BE2C (cell line): ENCODE results near the gene WNT3.

Experiments used
- DNase-seq: peaks from one replicate; pipeline ENCODE4 v3.0.0-alpha.2; 2020
- H3K27me3 ChIP-seq: fragments of 250-450 bp; sonication (Bioruptor Pico); 2 replicates; pipeline ENCODE4 v1.5.1; 2020; ENCODE audit warnings: mild to moderate bottlenecking
- H3K36me3 ChIP-seq: fragments of 250-450 bp; sonication (Bioruptor Pico); 2 replicates; pipeline ENCODE4 v1.5.1; 2020; ENCODE audit warnings: mild to moderate bottlenecking
- H3K4me1 ChIP-seq: fragments of 250-450 bp; sonication (Bioruptor Pico); 2 replicates; pipeline ENCODE4 v1.5.1; 2020
- H3K4me3 ChIP-seq: 2 replicates; pipeline ENCODE4 v1.5.1; 2011; ENCODE audit warnings: low read depth, low read length
- H3K9me3 ChIP-seq: fragments of 250-450 bp; sonication (Bioruptor Pico); 2 replicates; pipeline ENCODE4 v1.5.1; 2020
- CTCF ChIP-seq: IDR thresholded peaks from 2 replicates; pipeline ENCODE4 v1.5.1; 2012; ENCODE audit warnings: mild to moderate bottlenecking, low read depth, low read length

WNT3 gene

DNA sequence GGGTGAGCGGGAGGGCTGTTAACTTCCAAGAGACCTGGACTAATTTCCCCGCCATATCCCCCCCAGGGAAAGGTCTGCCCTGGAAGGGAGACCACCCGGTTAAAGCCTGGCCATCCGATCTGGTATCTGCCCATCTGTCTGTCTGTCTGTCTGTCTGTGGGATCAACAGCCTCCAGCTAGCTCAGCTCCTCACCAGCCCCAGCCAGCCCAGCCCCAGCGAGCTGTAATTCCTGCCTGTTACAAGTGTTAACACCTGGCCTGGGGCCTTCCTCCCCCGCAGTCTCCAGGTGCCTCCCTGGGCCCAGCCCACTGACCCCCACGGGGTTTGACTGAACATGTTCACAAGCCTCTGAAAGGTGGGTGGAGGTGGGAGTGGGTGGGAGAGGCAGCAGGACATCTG, 4.0 kb downstream of the WNT3 start:
- Histone ChIP-seq H3K4me3 (no peak overlapping the region), H3K4me1 (no peaks in the 10 kb centered on the region; the same call in none of the 2 replicates), H3K27me3 (no peaks in the 10 kb centered on the region; the same call in 1 of the 2 replicates), H3K9me3 (no peaks in the 10 kb centered on the region), H3K36me3 (no peaks in the 10 kb centered on the region)
- DNase-seq: no peak
- no peak for TF ChIP-seq CTCF

- no peaks in the 10 kb centered on the region; the same call in none of the 2 replicates for H3K4me1 ChIP-seq
- no peaks in the 10 kb centered on the region for H3K27me3 ChIP-seq
- H3K4me3 ChIP-seq: no peak overlapping the region
- TF ChIP-seq CTCF: no peak
- H3K36me3 ChIP-seq: no peaks in the 10 kb centered on the region
- no peaks in the 10 kb centered on the region for H3K9me3 ChIP-seq
- no peak for DNase-seq
Observed at GRCh38 chr17:46813920-46814319, 4.6 kb downstream of the WNT3 start.

DNA sequence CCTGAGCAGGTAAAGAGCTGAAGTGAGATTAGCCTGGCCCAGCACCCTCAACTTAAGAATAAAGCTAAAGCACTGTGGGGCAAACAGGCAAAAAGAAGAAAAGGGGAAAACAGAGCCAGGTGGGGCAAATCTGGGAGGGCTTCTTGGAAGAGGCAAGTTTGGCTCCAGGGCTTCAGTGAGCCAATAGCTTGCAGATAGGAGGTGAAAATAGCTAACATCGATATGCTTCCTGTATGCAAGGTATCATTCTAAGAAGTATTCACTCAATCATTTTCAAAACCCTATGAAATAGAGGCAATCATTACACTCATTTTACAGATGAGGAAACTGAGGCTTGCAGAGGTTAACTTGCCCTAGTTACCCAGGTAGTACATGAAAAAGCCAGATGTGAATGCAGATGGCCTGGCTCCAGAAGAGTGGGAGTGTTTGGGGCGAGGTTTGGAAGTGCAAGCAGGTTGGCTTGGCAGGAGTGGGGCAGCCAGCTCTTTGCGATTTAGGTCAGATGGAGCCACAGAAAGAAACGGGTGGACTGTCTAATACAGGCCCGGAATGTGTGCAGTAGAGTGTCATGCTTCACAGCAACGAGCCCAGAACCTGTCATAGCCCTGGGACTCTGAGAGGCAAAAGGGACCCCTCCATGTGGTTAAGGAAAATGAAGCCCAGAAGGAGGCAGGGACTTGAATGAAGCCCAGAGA, 5.7 kb downstream of the WNT3 start:
- Histone ChIP-seq H3K27me3 (no peaks in the 10 kb centered on the region), H3K9me3 (no peaks in the 10 kb centered on the region), H3K4me1 (no peaks in the 10 kb centered on the region; the same call in 1 of the 2 replicates), H3K36me3 (no peaks in the 10 kb centered on the region), H3K4me3 (no peak overlapping the region)
- no peak for TF ChIP-seq CTCF
- no peak for DNase-seq

DNA sequence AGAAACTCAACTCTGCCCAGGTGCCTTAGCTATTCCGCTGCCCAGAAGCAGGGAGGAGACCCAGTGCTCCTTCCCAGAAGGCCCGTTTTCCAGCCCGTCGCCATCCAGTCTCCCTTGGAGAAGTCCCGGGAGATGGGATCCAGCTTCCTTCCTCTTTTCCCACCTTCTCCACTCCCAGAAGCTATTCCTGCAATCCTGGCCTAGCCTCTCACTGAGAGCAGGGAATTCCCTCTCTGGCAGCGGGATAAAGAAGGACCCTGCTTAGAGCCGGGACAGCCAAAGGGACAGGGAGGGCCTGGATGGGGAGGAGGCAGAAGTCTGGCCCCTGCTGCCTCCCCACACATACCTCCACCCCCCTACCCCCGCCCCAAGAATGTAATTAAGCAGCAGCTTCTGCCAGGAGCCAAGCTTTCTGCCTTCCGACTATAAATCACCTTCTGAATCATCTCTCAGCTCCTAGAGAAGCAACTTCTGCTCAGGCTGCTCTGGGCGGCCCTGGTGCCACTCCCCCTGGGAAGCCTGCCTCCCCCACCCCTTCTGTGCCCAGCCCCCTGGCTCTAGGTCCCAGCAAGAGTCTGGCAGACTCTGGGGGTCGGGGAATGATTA, 6.4 kb downstream of the WNT3 start:
- Histone ChIP-seq H3K4me1 (no peaks in the 10 kb centered on the region; the same call in 1 of the 2 replicates), H3K36me3 (no peaks in the 10 kb centered on the region), H3K27me3 (no peaks in the 10 kb centered on the region), H3K9me3 (no peaks in the 10 kb centered on the region), H3K4me3 (no peak overlapping the region)
- no peak for DNase-seq
- TF ChIP-seq CTCF: no peak

- DNase-seq: no peak
- no peak overlapping the region for H3K4me3 ChIP-seq
- H3K27me3 ChIP-seq: no peaks in the 10 kb centered on the region
- H3K4me1 ChIP-seq: no peaks in the 10 kb centered on the region; the same call in 1 of the 2 replicates
- H3K36me3 ChIP-seq: no peaks in the 10 kb centered on the region
- TF ChIP-seq CTCF: no peak
- H3K9me3 ChIP-seq: no peaks in the 10 kb centered on the region
Observed at GRCh38 chr17:46810837-46811236, 7.7 kb downstream of the WNT3 start.

GRCh38 chr17:46809110-46809571, 9.4 kb downstream of the WNT3 start:
- Histone ChIP-seq H3K36me3 (no peaks in the 10 kb centered on the region), H3K4me1 (no peaks in the 10 kb centered on the region; the same call in 1 of the 2 replicates), H3K9me3 (no peaks in the 10 kb centered on the region), H3K4me3 (no peak overlapping the region), H3K27me3 (no peaks in the 10 kb centered on the region)
- peak; percentile 83 for DNase-seq
- no peak for TF ChIP-seq CTCF
